ENCODE results near the gene MC4R. TPM values are rescaled to one million over a fixed set of nuclear protein-coding genes. Genes with fewer than 3 reads are reported as not detected.

The MC4R gene
- total RNA-seq, 4 donors from 2014 or later = 0.45 to 2.5 (median 1.0) TPM

- H3K27ac ChIP-seq (replicated peaks in 1 of 4) = no peak overlapping the region
- H3K9me3 ChIP-seq = no peaks in the 10 kb centered on the region
- no peaks in the 10 kb centered on the region for H3K27me3 ChIP-seq
- DNase-seq (ENCODE audit: extremely low spot score) = no peak
- H3K4me3 ChIP-seq = no peak overlapping the region
- 57% methylated on average over 1 of the region's 1 CpG for WGBS
- intact Hi-C loops (cut with DNase I) = no loop called here
- H3K4me1 ChIP-seq = no peaks in the 10 kb centered on the region
- TF ChIP-seq EP300 (IDR thresholded peaks at IDR 0.05) = no peak
- no peaks in the 10 kb centered on the region for H3K36me3 ChIP-seq
Observed at GRCh38 chr18:60339018-60339417, 33.6 kb downstream of the MC4R start.

GRCh38 chr18:60331890-60332289 lies 40.7 kb downstream of the MC4R start:
- no peak for DNase-seq (ENCODE audit: extremely low spot score)
- Histone ChIP-seq H3K9me3 (no peaks in the 10 kb centered on the region), H3K4me3 (no peak overlapping the region), H3K4me1 (no peaks in the 10 kb centered on the region), H3K27me3 (no peaks in the 10 kb centered on the region), H3K27ac (replicated peaks in 1 of 4) (no peak overlapping the region), H3K36me3 (no peaks in the 10 kb centered on the region)
- TF ChIP-seq POLR2A (IDR thresholded peaks at IDR 0.05; ENCODE audit: low read depth) = no peak
- no peak for TF ChIP-seq CTCF (IDR thresholded peaks at IDR 0.05)
- no peak for TF ChIP-seq POLR2AphosphoS5 (IDR thresholded peaks at IDR 0.05)
- no peak for TF ChIP-seq EP300 (IDR thresholded peaks at IDR 0.05)
- intact Hi-C loops (cut with DNase I) = no loop called here
- 87% methylated on average over 6 of the region's 6 CpGs for WGBS

GRCh38 chr18:60329131-60329530 lies 43.4 kb downstream of the MC4R start:
- H3K9me3 ChIP-seq = peaks cover 0 to 3% (median 0%) of the 10 kb centered on the region in 4 donors
- DNase-seq (ENCODE audit: extremely low spot score) = no peak
- intact Hi-C loops (cut with DNase I) = loop anchor here (10.0 kb wide), 1 partner anchor 64 kb away; no protein-coding TSS in a partner anchor

GRCh38 chr18:60327880-60328279 lies 44.7 kb downstream of the MC4R start:
- intact Hi-C loops (cut with DNase I) = loop anchor here (10.0 kb wide), 1 partner anchor 63 kb away; no protein-coding TSS in a partner anchor
- Histone ChIP-seq H3K4me3 (no peak overlapping the region), H3K4me1 (no peaks in the 10 kb centered on the region), H3K9me3 (peaks cover 0 to 6% (median 0%) of the 10 kb centered on the region in 4 donors), H3K36me3 (no peaks in the 10 kb centered on the region), H3K27ac (replicated peaks in 1 of 4) (no peak overlapping the region), H3K27me3 (no peaks in the 10 kb centered on the region)
- 96% methylated on average over 2 of the region's 2 CpGs for WGBS
- TF ChIP-seq POLR2AphosphoS5 (IDR thresholded peaks at IDR 0.05) (no peak), EP300 (IDR thresholded peaks at IDR 0.05) (no peak), POLR2A (IDR thresholded peaks at IDR 0.05; ENCODE audit: low read depth) (no peak), CTCF (IDR thresholded peaks at IDR 0.05) (no peak)
- no peak for DNase-seq (ENCODE audit: extremely low spot score)

More at GRCh38 chr18:60329131-60329530, 43.4 kb downstream of the MC4R start:
- Histone ChIP-seq H3K27me3 (no peaks in the 10 kb centered on the region), H3K4me3 (no peak overlapping the region), H3K4me1 (no peaks in the 10 kb centered on the region), H3K27ac (replicated peaks in 1 of 4) (no peak overlapping the region), H3K36me3 (no peaks in the 10 kb centered on the region)
- TF ChIP-seq POLR2AphosphoS5 (IDR thresholded peaks at IDR 0.05) = no peak
- TF ChIP-seq POLR2A (IDR thresholded peaks at IDR 0.05; ENCODE audit: low read depth) = no peak
- TF ChIP-seq CTCF (IDR thresholded peaks at IDR 0.05) = no peak
- TF ChIP-seq EP300 (IDR thresholded peaks at IDR 0.05) = no peak

- Histone ChIP-seq H3K36me3 (no peaks in the 10 kb centered on the region), H3K27ac (replicated peaks in 1 of 4) (no peak overlapping the region), H3K4me1 (no peaks in the 10 kb centered on the region), H3K4me3 (no peak overlapping the region), H3K27me3 (no peaks in the 10 kb centered on the region), H3K9me3 (peaks cover 0 to 6% (median 0%) of the 10 kb centered on the region in 4 donors)
- TF ChIP-seq POLR2A (IDR thresholded peaks at IDR 0.05; ENCODE audit: low read depth) (no peak), EP300 (IDR thresholded peaks at IDR 0.05) (no peak), CTCF (IDR thresholded peaks at IDR 0.05) (no peak), POLR2AphosphoS5 (IDR thresholded peaks at IDR 0.05) (no peak)
- DNase-seq (ENCODE audit: extremely low spot score) = no peak
- intact Hi-C loops (cut with DNase I) = loop anchor here (10.0 kb wide), 1 partner anchor 58 kb away; no protein-coding TSS in a partner anchor
Observed at GRCh38 chr18:60322591-60322990, 50.0 kb downstream of the MC4R start.

Data from esophagus muscularis mucosa (tissue), 4 donors.